HepG2 (cell line): ENCODE measurements around the gene FUOM. TPM values are rescaled to one million over a fixed set of nuclear protein-coding genes. Genes with fewer than 3 reads are reported as not detected.

Experiments
- AGO1 ChIP-seq: fragments of 200-400 bp; formaldehyde crosslinking; IDR thresholded peaks from 2 replicates; pipeline ENCODE4 v1.6.1; 2017; ENCODE audit warnings: mild to moderate bottlenecking, low read depth, low read length, moderate library complexity; ENCODE audit not compliant: poor library complexity, severe bottlenecking
- CHD2 ChIP-seq: IDR thresholded peaks from 2 replicates; pipeline ENCODE4 v1.6.1; 2011; ENCODE audit warnings: low read depth, low read length, improper control_type of control experiment
- FOXA3 ChIP-seq: IDR thresholded peaks from 2 replicates; pipeline ENCODE4 v1.6.1; 2016; ENCODE audit warnings: missing genetic modification reagents, missing compliant biosample characterization
- GATAD2A ChIP-seq: IDR thresholded peaks from 2 replicates; pipeline ENCODE4 v1.6.1; 2016
- GFI1 ChIP-seq: sonication (generic); formaldehyde crosslinking; IDR thresholded peaks from 2 replicates; pipeline ENCODE4 v1.5.0; 2020; ENCODE audit warnings: missing genetic modification reagents, mild to moderate bottlenecking, borderline replicate concordance
- GTF2F1 ChIP-seq: fragments of 150-350 bp; IDR thresholded peaks from 2 replicates; pipeline ENCODE4 v1.6.1; 2014; ENCODE audit warnings: low read length
- HDAC1 ChIP-seq: sonication (generic); formaldehyde crosslinking; IDR thresholded peaks from 2 replicates; pipeline ENCODE4 v1.5.1; 2020; ENCODE audit warnings: mild to moderate bottlenecking, missing genetic modification reagents
- HNRNPL ChIP-seq: fragments of 200-400 bp; formaldehyde crosslinking; IDR thresholded peaks from 2 replicates; pipeline ENCODE4 v1.6.1; 2017; ENCODE audit warnings: mild to moderate bottlenecking, low read depth, low read length
- JUND ChIP-seq: sonication (generic); formaldehyde crosslinking; IDR thresholded peaks from 2 replicates; pipeline ENCODE4 v1.8.0; 2022; ENCODE audit warnings: mild to moderate bottlenecking, missing genetic modification reagents
- MTA1 ChIP-seq: sonication (generic); formaldehyde crosslinking; IDR thresholded peaks from 2 replicates; pipeline ENCODE4 v1.4.0; 2020; ENCODE audit warnings: missing genetic modification reagents, mild to moderate bottlenecking, borderline replicate concordance
- NBN ChIP-seq: fragments of 450-650 bp; conservative IDR thresholded peaks from 2 replicates; pipeline ENCODE4 v1.6.1; 2017
- NR2F1 ChIP-seq, 2 experiments: fragments of 450-650 bp in 1 of 2; formaldehyde crosslinking in 1 of 2; IDR thresholded peaks; 2 replicates each; pipeline versions ENCODE4 v1.5.0 to v1.6.1; 2016 to 2020; ENCODE audit warnings: mild to moderate bottlenecking in 1 of 2, missing compliant biosample characterization in 1 of 2, missing genetic modification reagents in 1 of 2, moderate library complexity in 1 of 2
- PPARG ChIP-seq: conservative IDR thresholded peaks from 2 replicates; pipeline ENCODE4 v1.6.1; 2016; ENCODE audit warnings: missing biosample characterization, missing genetic modification reagents
- RFXAP ChIP-seq: sonication (generic); formaldehyde crosslinking; IDR thresholded peaks from 2 replicates; pipeline ENCODE4 v1.4.0; 2020; ENCODE audit warnings: missing genetic modification reagents, borderline replicate concordance
- RXRA ChIP-seq: sonication (generic); formaldehyde crosslinking; IDR thresholded peaks from 2 replicates; pipeline ENCODE4 v1.5.1; 2020; ENCODE audit warnings: missing genetic modification reagents
- SAP130 ChIP-seq: IDR thresholded peaks from 2 replicates; pipeline ENCODE4 v1.6.1; 2016; ENCODE audit warnings: low read depth
- SETDB1 ChIP-seq: sonication (generic); formaldehyde crosslinking; IDR thresholded peaks from 2 replicates; pipeline ENCODE4 v1.5.1; 2020; ENCODE audit warnings: missing genetic modification reagents, mild to moderate bottlenecking, borderline replicate concordance
- SKI ChIP-seq: fragments of 450-650 bp; IDR thresholded peaks from one replicate; pipeline ENCODE4 v1.6.1; 2018; ENCODE audit warnings: mild to moderate bottlenecking; ENCODE audit not compliant: partially characterized antibody
- USF2 ChIP-seq, 2 experiments: sonication (generic) in 1 of 2; formaldehyde crosslinking in 1 of 2; IDR thresholded peaks; 2 replicates each; pipeline versions ENCODE4 v1.5.1 to v1.6.1; 2011 to 2020; ENCODE audit warnings: borderline replicate concordance in 1 of 2, low read depth in 1 of 2, low read length in 1 of 2, mild to moderate bottlenecking in 1 of 2, missing genetic modification reagents in 1 of 2, moderate library complexity in 1 of 2
- YEATS2 ChIP-seq: sonication (generic); formaldehyde crosslinking; IDR thresholded peaks from 2 replicates; pipeline ENCODE4 v1.4.0; 2020; ENCODE audit warnings: missing genetic modification reagents, borderline replicate concordance
- ZBTB49 ChIP-seq: sonication (generic); formaldehyde crosslinking; IDR thresholded peaks from 2 replicates; pipeline ENCODE4 v1.4.0; 2020; ENCODE audit warnings: missing genetic modification reagents, borderline replicate concordance
- ZNF317 ChIP-seq: sonication (generic); formaldehyde crosslinking; IDR thresholded peaks from 2 replicates; pipeline ENCODE4 v1.5.0; 2020; ENCODE audit warnings: mild to moderate bottlenecking, missing genetic modification reagents
- ZNF329 ChIP-seq: sonication (generic); formaldehyde crosslinking; IDR thresholded peaks from 2 replicates; pipeline ENCODE4 v1.9.0; 2021; ENCODE audit warnings: low read depth, mild to moderate bottlenecking, missing genetic modification reagents
- ZNF629 ChIP-seq: sonication (generic); formaldehyde crosslinking; conservative IDR thresholded peaks from 2 replicates; pipeline ENCODE4 v1.5.0; 2020; ENCODE audit warnings: missing genetic modification reagents
- ZNF720 ChIP-seq: sonication (generic); formaldehyde crosslinking; IDR thresholded peaks from 2 replicates; pipeline ENCODE4 v1.4.0; 2020; ENCODE audit warnings: missing genetic modification reagents
- ZNF737 ChIP-seq: sonication (generic); formaldehyde crosslinking; IDR thresholded peaks from 2 replicates; pipeline ENCODE4 v1.5.0; 2020; ENCODE audit warnings: missing genetic modification reagents, mild to moderate bottlenecking, borderline replicate concordance
- ZNF879 ChIP-seq: sonication (generic); formaldehyde crosslinking; IDR thresholded peaks from 2 replicates; pipeline ENCODE4 v1.8.1; 2023; ENCODE audit warnings: missing genetic modification reagents
- ZSCAN12 ChIP-seq: sonication (generic); formaldehyde crosslinking; IDR thresholded peaks from 2 replicates; pipeline ENCODE4 v1.9.0; 2021; ENCODE audit warnings: mild to moderate bottlenecking, missing genetic modification reagents
- polyA plus RNA-seq, 8 experiments: library from polyadenylated mRNA; depleted of rRNA in 3 of 8; stranded (reverse) in 7 of 8; unstranded in 1 of 8; fragments of >200 nt; fragmentation: Illumina TruSeq in 4 of 8; extraction: Trizol in 4 of 8; gene quantifications; 2 replicates each; pipeline versions ENCODE4 v1.2.1 to v1.2.3, GENCODE V29; 2011 to 2016; ENCODE audit warnings: low read depth in 4 of 8, missing spikeins in 1 of 8, mixed read lengths in 1 of 8; ENCODE audit not compliant: insufficient read depth in 1 of 8
- total RNA-seq, 5 experiments: library from RNA; depleted of rRNA; stranded (reverse); fragments of >200 nt; fragmentation: Illumina TruSeq; extraction: Trizol; gene quantifications; 2 replicates each; pipeline ENCODE4 v1.2.3, GENCODE V29; 2016; ENCODE audit warnings: low read depth in 1 of 5

Gene FUOM
- total and polyA plus RNA-seq, 2 of the 13 experiments (the other 11 are each of a cell fraction or from before 2014, with no cell fraction given): 27.5 to 60.4 TPM

GRCh38 chr10:133347710-133348517 lies 9.9 kb downstream of the FUOM start (continued):
- TF ChIP-seq USF2 (IDR thresholded peaks at IDR 0.05; ENCODE audit: low read depth, low read length) (no peak), USF2 (CRISPR knock-in tag; IDR thresholded peaks at IDR 0.05; ENCODE audit: borderline replicate concordance) (no peak), SAP130 (peak; percentile 72), SETDB1 (no peak), NBN (no peak), PPARG (peak; percentile 46; the same call in 1 of the 2 replicates), GFI1 (CRISPR knock-in tag) (peak; percentile 94), CHD2 (no peak), ZNF720 (CRISPR knock-in tag) (no peak), FOXA3 (CRISPR knock-in tag) (0 out of 2 replicates have a peak, but pooled peaks have one; percentile 29), RXRA (CRISPR knock-in tag) (peak; percentile 58), HDAC1 (peak; percentile 54), ZNF629 (no peak), YEATS2 (CRISPR knock-in tag) (no peak), SKI (peak; percentile 23), ZNF329 (CRISPR knock-in tag) (no peak), HNRNPL (peak; percentile 71; the same call in 1 of the 2 replicates), MTA1 (CRISPR knock-in tag) (peak; percentile 57; the same call in 1 of the 2 replicates), RFXAP (CRISPR knock-in tag) (no peak), ZBTB49 (CRISPR knock-in tag) (no peak), ZNF737 (CRISPR knock-in tag) (no peak), ZNF879 (CRISPR knock-in tag) (no peak), ZNF317 (CRISPR knock-in tag) (0 out of 2 replicates have a peak, but pooled peaks have one; percentile 18), GATAD2A (CRISPR knock-in tag) (peak; percentile 63), AGO1 (peak; percentile 93), ZSCAN12 (no peak), GTF2F1 (no peak), JUND (CRISPR knock-in tag) (peak; percentile 92), NR2F1 (CRISPR knock-in tag; IDR thresholded peaks at IDR 0.05) (peak; percentile 92 to 96; a peak in 3 of 4 replicates)
